Gastrocnemius medialis (tissue), 4 donors: Measurements from ENCODE around the gene ZXDC. TPM values are rescaled to one million over a fixed set of nuclear protein-coding genes. Genes with fewer than 3 reads are reported as not detected.
A peak's percentile ranks its signal among the peaks of the same experiment; 100 is the strongest.

Experiments used
- ATAC-seq, 2 donors: fragments of 150-250 bp; one replicate each; pipeline ENCODE4 v1.9.1; 2016
- DNase-seq, 2 donors: peaks; one replicate each; pipeline ENCODE4 v3.0.0-alpha.2; 2019
- H3K27ac ChIP-seq, 4 donors: fragments of 200-600 bp; sonication (generic); 1 replicate in 1 of 4; 2 replicates in 3 of 4; pipeline ENCODE4 v1.5.1; 2016 to 2018; ENCODE audit warnings: mild to moderate bottlenecking in 2 of 4, moderate library complexity in 1 of 4
- H3K27me3 ChIP-seq, 3 donors: fragments of 200-600 bp; sonication (generic) in 2 of 3; 1 replicate in 1 of 3; 2 replicates in 2 of 3; pipeline versions ENCODE4 v1.5.1 to v1.6.0; 2016 to 2019; ENCODE audit warnings: mild to moderate bottlenecking in 1 of 3, moderate library complexity in 1 of 3
- H3K36me3 ChIP-seq, 2 donors: fragments of 200-600 bp; sonication (generic) in 1 of 2; one replicate each; pipeline ENCODE4 v1.5.1; 2017 to 2018
- H3K4me1 ChIP-seq, 2 donors: fragments of 200-600 bp; sonication (generic) in 1 of 2; one replicate each; pipeline ENCODE4 v1.5.1; 2016 to 2017; ENCODE audit warnings: mild to moderate bottlenecking in 2 of 2
- H3K4me3 ChIP-seq, 4 donors: fragments of 200-600 bp; sonication (generic) in 3 of 4; 1 replicate in 1 of 4; 2 replicates in 3 of 4; pipeline ENCODE4 v1.5.1; 2016 to 2019; ENCODE audit warnings: mild to moderate bottlenecking in 2 of 4
- H3K9me3 ChIP-seq, 3 donors: fragments of 200-600 bp; sonication (generic) in 2 of 3; 1 replicate in 1 of 3; 2 replicates in 2 of 3; pipeline ENCODE4 v1.5.1; 2016 to 2019
- CTCF ChIP-seq, 5 experiments: fragments of 450-650 bp in 3 of 5; fragments of 200-600 bp in 2 of 5; sonication (generic) in 2 of 5; IDR thresholded peaks in 4 of 5; conservative IDR thresholded peaks in 1 of 5; 1 replicate in 4 of 5; 2 replicates in 1 of 5; pipeline ENCODE4 v1.5.1; 2016 to 2019; ENCODE audit warnings: antibody characterized with exemption in 5 of 5, mild to moderate bottlenecking in 3 of 5, moderate library complexity in 3 of 5
- POLR2A ChIP-seq, 2 donors: fragments of 450-650 bp; IDR thresholded peaks; one replicate each; pipeline ENCODE4 v1.6.1; 2017; ENCODE audit warnings: antibody characterized with exemption in 2 of 2, mild to moderate bottlenecking in 2 of 2, moderate library complexity in 2 of 2
- in situ Hi-C, 4 donors: fragments of 200-750 bp; cut with MboI; loops; one replicate each; pipeline versions ENCODE4 v1.15.0 to v1.8.0; 2017; ENCODE audit warnings: low sequenced_read_pairs in 4 of 4
- intact Hi-C: fragments of 100-400 bp; cut with DNase I; formaldehyde crosslinking; loops from one replicate; pipeline ENCODE4 v1.15.1; 2023; ENCODE audit warnings: low total_unique reads
- total RNA-seq, 4 donors: library from RNA; depleted of rRNA; stranded (reverse); fragments of >200 nt; gene quantifications; one replicate each; pipeline versions ENCODE4 v1.1.0 to v1.2.3, GENCODE V29; 2016

Gene ZXDC
- total RNA-seq, 4 donors from 2014 or later, result 40.9 to 54.2 (median 45.4) TPM

DNA sequence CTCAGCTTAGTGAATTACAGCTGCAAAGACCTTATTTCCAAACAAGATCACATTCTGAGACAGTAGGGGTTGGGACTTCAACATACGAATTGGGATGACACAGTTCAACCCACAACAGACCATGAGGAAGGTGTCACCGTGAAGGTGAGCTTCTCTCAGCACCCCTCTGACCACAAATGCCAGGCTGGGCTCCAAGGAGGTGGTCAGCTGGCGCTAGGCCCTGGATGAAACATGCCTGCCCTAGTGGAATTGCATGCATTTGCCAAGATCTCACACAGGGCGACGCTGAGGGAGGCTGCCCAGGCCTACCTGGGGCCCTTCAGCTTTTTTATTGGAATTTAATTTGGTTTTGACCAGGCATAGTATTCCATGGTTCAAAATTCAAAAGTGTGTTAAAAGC is 79.2 kb downstream of the ZXDC start:
- in situ Hi-C loops (loop anchor here (10.0 to 25.0 kb wide), 4 partner anchors 78 to 259 kb away; partner anchors contain the start of gene ZXDC (in 2 of the 4)), intact Hi-C loops (no loop called here)
- no peak for DNase-seq
- Histone ChIP-seq H3K27me3 (peaks cover 0 to 7% (median 3%) of the 10 kb centered on the region in 3 donors), H3K36me3 (no peaks in the 10 kb centered on the region), H3K4me3 (no peak overlapping the region), H3K4me1 (peaks cover 3 to 5% of the 10 kb centered on the region in 2 donors), H3K27ac (no peak overlapping the region), H3K9me3 (no peaks in the 10 kb centered on the region)
- TF ChIP-seq POLR2A (IDR thresholded peaks at IDR 0.05) (no peak), CTCF (IDR thresholded peaks at IDR 0.05 in 4 of 5, conservative IDR thresholded peaks at IDR 0.05 in 1 of 5) (no peak)
- ATAC-seq, result no peak

DNA sequence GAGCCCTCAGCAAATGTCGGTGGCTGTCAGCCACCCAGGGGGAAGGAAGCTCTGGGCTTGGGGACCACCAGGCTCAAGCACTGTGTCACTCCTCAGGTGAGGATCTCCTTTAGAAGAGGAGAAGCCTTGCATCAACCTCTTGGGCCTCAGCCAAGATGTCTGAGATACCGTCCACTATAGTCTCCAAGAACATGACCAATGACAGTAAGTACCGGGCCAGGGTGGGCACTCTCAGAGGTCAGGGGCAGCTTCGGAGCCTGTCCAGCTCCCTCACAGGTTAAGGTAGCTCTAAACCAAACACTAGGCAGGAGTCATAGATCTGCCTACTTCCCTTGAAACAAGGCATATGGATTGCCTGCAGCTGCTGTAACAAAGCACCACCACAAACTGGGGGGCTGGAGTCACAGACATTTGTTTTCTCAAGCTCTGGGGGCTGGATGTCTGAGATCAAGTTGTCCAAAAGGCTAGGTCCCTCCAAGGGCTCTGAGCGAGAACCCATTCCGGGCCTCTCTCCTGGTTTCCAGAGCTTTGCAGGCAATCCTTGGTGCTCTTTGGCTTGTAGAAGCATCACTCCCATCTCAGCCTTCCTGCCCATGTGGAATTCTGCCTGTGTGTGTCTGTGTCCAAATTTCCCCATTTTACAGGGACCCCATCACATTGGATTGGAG is 79.7 kb downstream of the ZXDC start:
- Histone ChIP-seq H3K4me3 (no peak overlapping the region), H3K9me3 (no peaks in the 10 kb centered on the region), H3K4me1 (peaks cover 3 to 5% of the 10 kb centered on the region in 2 donors), H3K27me3 (peaks cover 0 to 7% (median 3%) of the 10 kb centered on the region in 3 donors), H3K36me3 (no peaks in the 10 kb centered on the region), H3K27ac (no peak overlapping the region)
- intact Hi-C loops (loop anchor here (1.0 kb wide), 1 partner anchor 39 kb away; no protein-coding TSS in a partner anchor), in situ Hi-C loops (loop anchor here (10.0 to 25.0 kb wide), 4 partner anchors 79 to 259 kb away; partner anchors contain the start of gene ZXDC (in 2 of the 4))
- TF ChIP-seq POLR2A (IDR thresholded peaks at IDR 0.05) (no peak), CTCF (IDR thresholded peaks at IDR 0.05 in 4 of 5, conservative IDR thresholded peaks at IDR 0.05 in 1 of 5) (no peak)
- ATAC-seq (no peak), DNase-seq (no peak)

DNA sequence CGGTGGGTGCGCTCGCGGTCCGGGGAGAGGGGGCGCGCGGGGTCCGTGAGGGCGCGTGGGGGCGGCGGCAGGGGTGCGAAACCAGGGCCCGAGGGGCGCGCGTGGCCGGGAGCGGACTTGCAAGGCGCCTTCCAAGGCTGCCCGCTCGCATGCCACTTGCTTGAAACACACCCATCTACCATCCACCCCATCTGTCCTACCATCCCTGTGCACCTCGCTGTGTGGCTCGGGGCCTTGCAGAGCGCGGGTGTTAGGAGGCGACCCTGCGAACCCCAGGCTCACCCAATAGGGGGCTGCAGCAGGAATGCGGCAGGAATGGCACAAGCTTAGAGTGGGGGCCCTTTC is 80.7 kb downstream of the ZXDC start:
- intact Hi-C loops (loop anchor here (1.0 kb wide), 1 partner anchor 40 kb away; no protein-coding TSS in a partner anchor), in situ Hi-C loops (loop anchor here (5.0 to 25.0 kb wide), 6 partner anchors 80 to 258 kb away; partner anchors contain the start of gene ZXDC (in 2 of the 4))
- no peak for ATAC-seq
- peaks cover 0 to 7% (median 3%) of the 10 kb centered on the region in 3 donors for H3K27me3 ChIP-seq
- no peaks in the 10 kb centered on the region for H3K36me3 ChIP-seq
- peak overlapping the region; percentile 15 to 41 (median 26) for H3K4me3 ChIP-seq
- no peak for DNase-seq
- H3K9me3 ChIP-seq, result no peaks in the 10 kb centered on the region
- peaks cover 3 to 5% of the 10 kb centered on the region in 2 donors for H3K4me1 ChIP-seq
- H3K27ac ChIP-seq, result no peak overlapping the region
- no peak for TF ChIP-seq CTCF (IDR thresholded peaks at IDR 0.05 in 4 of 5, conservative IDR thresholded peaks at IDR 0.05 in 1 of 5)
- TF ChIP-seq POLR2A (IDR thresholded peaks at IDR 0.05), result no peak

- in situ Hi-C loops (loop anchor here (5.0 to 25.0 kb wide), 6 partner anchors 80 to 257 kb away; partner anchors contain the start of gene ZXDC (in 2 of the 4)), intact Hi-C loops (no loop called here)
- H3K4me1 ChIP-seq, result peaks cover 3 to 5% of the 10 kb centered on the region in 2 donors
- no peaks in the 10 kb centered on the region for H3K36me3 ChIP-seq
- peak within 1 kb of the TSS; percentile 15 to 41 (median 26) for H3K4me3 ChIP-seq
- no peaks in the 10 kb centered on the region for H3K9me3 ChIP-seq
- peaks cover 0 to 7% (median 3%) of the 10 kb centered on the region in 3 donors for H3K27me3 ChIP-seq
- DNase-seq (no peak), ATAC-seq (peak in 1 of 2 donors; percentile 31)
- no peak for TF ChIP-seq CTCF (IDR thresholded peaks at IDR 0.05 in 4 of 5, conservative IDR thresholded peaks at IDR 0.05 in 1 of 5)
- TF ChIP-seq POLR2A (IDR thresholded peaks at IDR 0.05), result no peak
- no peak within 1 kb of the TSS for H3K27ac ChIP-seq
Measured at GRCh38 chr3:126394179-126394976, 81.3 kb downstream of the ZXDC start, which contains the start of gene CFAP100. Gene CFAP100 (plus strand): TSS chr3:126394909. CDS start chr3:126396001, 1,092 bp downstream.
